ENCODE measurements around the gene PRPF40A.

PRPF40A gene

DNA sequence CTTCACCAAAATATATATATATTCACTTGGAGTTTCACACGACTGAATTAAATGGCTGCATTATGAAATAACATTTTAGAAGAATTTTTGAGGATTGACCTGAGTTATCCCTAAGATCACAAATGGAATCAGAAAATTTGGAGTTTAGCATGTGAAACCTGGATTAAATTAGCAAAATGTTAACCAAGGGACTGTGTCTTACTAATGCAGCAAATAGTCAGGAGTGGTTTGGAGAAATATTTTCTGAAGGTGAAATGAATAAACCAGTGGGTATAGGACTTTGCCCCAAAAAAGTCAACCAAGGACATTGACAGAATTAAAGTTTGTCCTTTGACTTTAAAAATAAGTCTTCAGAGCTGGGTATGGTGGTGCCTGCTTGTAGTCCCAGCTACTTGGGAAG lies 111.2 kb downstream of the PRPF40A start:
- no peak overlapping the region for H3K4me2 ChIP-seq (ENCODE audit: low read depth, low read length, poor library complexity, severe bottlenecking)
- no peaks in the 10 kb centered on the region for H4K20me1 ChIP-seq (ENCODE audit: insufficient read depth, low read length, poor library complexity, severe bottlenecking)
- H3K4me3 ChIP-seq (ENCODE audit: low read length, poor library complexity, severe bottlenecking), result no peak overlapping the region
- no peaks in the 10 kb centered on the region for H3K9me3 ChIP-seq (ENCODE audit: insufficient read depth, low read depth, low read length)
- no peaks in the 10 kb centered on the region for H3F3A ChIP-seq (ENCODE audit: low read depth)
- no peaks in the 10 kb centered on the region for H3K27me3 ChIP-seq (ENCODE audit: insufficient read depth, low read length, poor library complexity, severe bottlenecking)
- H3K4me1 ChIP-seq (ENCODE audit: insufficient read depth, low read length, poor library complexity, severe bottlenecking), result peaks cover 5% of the 10 kb centered on the region
- no peaks in the 10 kb centered on the region for H3K36me3 ChIP-seq (ENCODE audit: insufficient read depth, low read length)
- no peaks in the 10 kb centered on the region for H3K79me2 ChIP-seq (ENCODE audit: insufficient read depth, low read length)
- no peaks in the 10 kb centered on the region for H3K9me2 ChIP-seq (replicated peaks; ENCODE audit: low read depth, low read length)
- TF ChIP-seq, protein P1, sequence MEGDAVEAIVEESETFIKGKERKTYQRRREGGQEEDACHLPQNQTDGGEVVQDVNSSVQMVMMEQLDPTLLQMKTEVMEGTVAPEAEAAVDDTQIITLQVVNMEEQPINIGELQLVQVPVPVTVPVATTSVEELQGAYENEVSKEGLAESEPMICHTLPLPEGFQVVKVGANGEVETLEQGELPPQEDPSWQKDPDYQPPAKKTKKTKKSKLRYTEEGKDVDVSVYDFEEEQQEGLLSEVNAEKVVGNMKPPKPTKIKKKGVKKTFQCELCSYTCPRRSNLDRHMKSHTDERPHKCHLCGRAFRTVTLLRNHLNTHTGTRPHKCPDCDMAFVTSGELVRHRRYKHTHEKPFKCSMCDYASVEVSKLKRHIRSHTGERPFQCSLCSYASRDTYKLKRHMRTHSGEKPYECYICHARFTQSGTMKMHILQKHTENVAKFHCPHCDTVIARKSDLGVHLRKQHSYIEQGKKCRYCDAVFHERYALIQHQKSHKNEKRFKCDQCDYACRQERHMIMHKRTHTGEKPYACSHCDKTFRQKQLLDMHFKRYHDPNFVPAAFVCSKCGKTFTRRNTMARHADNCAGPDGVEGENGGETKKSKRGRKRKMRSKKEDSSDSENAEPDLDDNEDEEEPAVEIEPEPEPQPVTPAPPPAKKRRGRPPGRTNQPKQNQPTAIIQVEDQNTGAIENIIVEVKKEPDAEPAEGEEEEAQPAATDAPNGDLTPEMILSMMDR (conservative IDR thresholded peaks at IDR 0.05; ENCODE audit: low read length), result no peak
- no peak for TF ChIP-seq EZH2phosphoT487 (IDR thresholded peaks at IDR 0.05; ENCODE audit: borderline replicate concordance)
- H2AFZ ChIP-seq (ENCODE audit: low read length), result no peak overlapping the region
- H3K9ac ChIP-seq (ENCODE audit: low read depth, low read length, poor library complexity, severe bottlenecking), result no peak overlapping the region

DNA sequence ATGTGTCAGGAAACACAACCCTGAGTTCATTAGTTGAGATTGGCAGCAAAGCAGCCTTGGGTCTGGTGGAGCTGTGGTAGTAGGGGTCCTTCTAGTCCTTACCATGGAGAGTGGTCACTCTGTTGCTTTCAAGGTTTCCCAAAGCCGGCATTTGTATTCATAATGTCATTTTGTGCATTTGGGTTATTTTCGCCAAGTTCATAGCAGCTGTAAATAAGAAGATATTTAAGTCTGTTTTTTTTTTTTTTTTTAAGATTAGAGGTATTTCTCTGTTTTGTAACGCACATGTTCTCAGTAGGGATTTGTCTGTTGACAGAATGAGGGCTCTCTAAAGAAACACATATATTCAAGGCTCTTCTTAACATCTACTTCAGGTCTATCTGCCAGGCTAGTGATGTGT lies 114.1 kb downstream of the PRPF40A start:
- H3K9me2 ChIP-seq (replicated peaks; ENCODE audit: low read depth, low read length), result no peaks in the 10 kb centered on the region
- TF ChIP-seq EZH2phosphoT487 (IDR thresholded peaks at IDR 0.05; ENCODE audit: borderline replicate concordance), result no peak
- TF ChIP-seq, protein P1 (conservative IDR thresholded peaks at IDR 0.05; ENCODE audit: low read length), result no peak
- H3K9ac ChIP-seq (ENCODE audit: low read depth, low read length, poor library complexity, severe bottlenecking), result no peak overlapping the region
- no peaks in the 10 kb centered on the region for H4K20me1 ChIP-seq (ENCODE audit: insufficient read depth, low read length, poor library complexity, severe bottlenecking)
- peaks cover 5% of the 10 kb centered on the region for H3K4me1 ChIP-seq (ENCODE audit: insufficient read depth, low read length, poor library complexity, severe bottlenecking)
- no peaks in the 10 kb centered on the region for H3K79me2 ChIP-seq (ENCODE audit: insufficient read depth, low read length)
- H3K9me3 ChIP-seq (ENCODE audit: insufficient read depth, low read depth, low read length), result no peaks in the 10 kb centered on the region
- no peaks in the 10 kb centered on the region for H3F3A ChIP-seq (ENCODE audit: low read depth)
- no peaks in the 10 kb centered on the region for H3K36me3 ChIP-seq (ENCODE audit: insufficient read depth, low read length)
- no peaks in the 10 kb centered on the region for H3K27me3 ChIP-seq (ENCODE audit: insufficient read depth, low read length, poor library complexity, severe bottlenecking)
- no peak overlapping the region for H3K4me2 ChIP-seq (ENCODE audit: low read depth, low read length, poor library complexity, severe bottlenecking)
- no peak overlapping the region for H3K4me3 ChIP-seq (ENCODE audit: low read length, poor library complexity, severe bottlenecking)
- no peak overlapping the region for H2AFZ ChIP-seq (ENCODE audit: low read length)

DNA sequence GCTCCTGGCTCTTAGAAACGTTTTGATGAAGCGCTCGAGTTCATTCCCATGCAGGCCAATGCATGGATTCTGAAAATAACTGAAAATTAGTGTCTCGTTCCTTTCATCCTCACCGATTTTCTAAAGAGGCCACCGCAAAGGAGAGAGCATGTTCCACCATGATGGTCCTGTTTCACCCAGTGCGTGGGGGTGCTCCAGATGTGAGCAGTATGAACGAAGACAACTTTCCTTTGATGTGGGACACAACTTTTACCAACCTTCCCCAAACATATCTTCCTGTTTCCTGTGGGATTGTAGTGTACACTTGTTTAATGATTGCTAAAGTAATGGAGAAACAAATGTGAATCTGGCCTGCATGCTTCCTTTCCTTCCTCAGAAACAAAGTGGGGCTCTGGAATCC lies 114.5 kb downstream of the PRPF40A start:
- H3K9ac ChIP-seq (ENCODE audit: low read depth, low read length, poor library complexity, severe bottlenecking), result no peak overlapping the region

More for the DNA sequence above, 114.5 kb downstream of the PRPF40A start:
- Histone ChIP-seq H3K36me3 (ENCODE audit: insufficient read depth, low read length) (no peaks in the 10 kb centered on the region), H3K4me3 (ENCODE audit: low read length, poor library complexity, severe bottlenecking) (no peak overlapping the region), H2AFZ (ENCODE audit: low read length) (no peak overlapping the region), H3K79me2 (ENCODE audit: insufficient read depth, low read length) (no peaks in the 10 kb centered on the region), H3K4me1 (ENCODE audit: insufficient read depth, low read length, poor library complexity, severe bottlenecking) (peaks cover 5% of the 10 kb centered on the region), H3F3A (ENCODE audit: low read depth) (no peaks in the 10 kb centered on the region), H3K4me2 (ENCODE audit: low read depth, low read length, poor library complexity, severe bottlenecking) (no peak overlapping the region), H4K20me1 (ENCODE audit: insufficient read depth, low read length, poor library complexity, severe bottlenecking) (no peaks in the 10 kb centered on the region), H3K9me3 (ENCODE audit: insufficient read depth, low read depth, low read length) (no peaks in the 10 kb centered on the region), H3K9me2 (replicated peaks; ENCODE audit: low read depth, low read length) (no peaks in the 10 kb centered on the region), H3K27me3 (ENCODE audit: insufficient read depth, low read length, poor library complexity, severe bottlenecking) (no peaks in the 10 kb centered on the region)
- TF ChIP-seq, protein P1 (conservative IDR thresholded peaks at IDR 0.05; ENCODE audit: low read length), result no peak
- TF ChIP-seq EZH2phosphoT487 (IDR thresholded peaks at IDR 0.05; ENCODE audit: borderline replicate concordance), result no peak

Measured in Loucy (cell line).